HG03439 (cell line): ENCODE data around the gene NPTX1.

Experiments used
- ATAC-seq: cut with Tn5 transposase; IDR thresholded peaks from one replicate; pipeline ENCODE4 v1.9.1; 2021; ENCODE audit warnings: mild to moderate bottlenecking, moderate library complexity; ENCODE audit not compliant: unreplicated experiment

The NPTX1 gene

DNA sequence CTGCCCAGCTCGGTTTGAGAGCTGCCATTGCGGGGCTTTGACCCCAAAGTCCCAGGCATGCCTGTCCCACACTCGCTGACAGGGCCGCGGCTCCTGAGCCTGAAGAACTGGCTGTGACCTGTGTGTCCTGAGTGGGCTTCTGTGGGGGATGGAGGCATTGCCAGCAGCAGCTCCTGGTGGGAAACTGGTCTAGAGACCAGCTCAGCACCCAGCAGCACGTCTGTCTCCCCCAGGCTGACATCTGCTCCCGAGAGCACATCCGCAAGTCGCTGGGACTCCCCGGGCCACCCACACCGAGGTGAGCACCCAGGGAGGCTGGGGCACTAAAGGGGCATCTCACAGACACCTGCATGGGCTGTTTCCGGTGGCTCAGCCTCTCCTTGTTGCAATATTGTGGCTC, 48.0 kb downstream of the NPTX1 start:
- no peak for ATAC-seq

DNA sequence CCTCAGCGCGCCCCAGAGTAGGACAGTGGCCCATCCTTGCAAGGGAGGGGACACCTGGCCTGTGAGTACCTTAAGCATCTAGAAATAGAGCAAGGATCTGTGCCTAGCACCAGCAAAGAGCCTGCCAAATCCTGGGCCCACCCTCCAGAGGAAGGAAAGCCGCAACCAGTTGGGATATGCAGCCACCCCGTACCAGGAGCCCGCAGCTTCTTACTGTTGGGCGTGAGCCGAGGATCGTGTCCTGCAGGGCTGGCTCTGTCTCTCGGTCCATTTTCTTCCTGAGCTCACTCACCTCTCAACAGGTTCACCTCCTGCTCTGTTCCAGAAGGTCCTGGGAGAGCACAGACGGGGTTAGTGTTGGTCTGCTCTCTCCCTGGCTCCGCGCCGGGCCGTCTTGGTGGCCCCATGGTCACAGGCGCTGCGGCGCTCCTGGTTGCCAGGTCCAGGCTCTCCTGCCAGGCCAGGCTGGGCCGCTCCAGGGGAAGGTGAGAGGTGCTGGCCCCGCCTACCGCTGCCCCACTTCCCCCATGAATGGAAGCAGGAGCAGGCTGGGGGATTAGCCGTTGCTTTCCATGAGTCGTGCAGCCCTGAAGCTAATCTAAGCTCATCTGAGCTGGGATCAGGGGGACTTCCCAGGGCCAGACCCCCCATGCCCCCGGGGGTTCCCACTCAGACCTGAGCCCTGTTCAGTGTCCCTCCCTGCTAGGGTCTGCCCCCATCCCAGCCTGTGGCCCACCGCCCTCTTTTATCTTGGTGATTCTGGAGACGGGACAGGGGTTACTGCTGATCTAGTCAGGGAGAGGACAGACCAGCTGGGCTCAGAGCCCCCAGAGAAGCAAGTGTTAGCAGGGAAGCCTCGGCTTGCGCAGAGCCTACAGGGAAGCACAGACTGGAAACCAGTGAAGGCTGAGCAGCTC, 48.8 kb downstream of the NPTX1 start:
- no peak for ATAC-seq

DNA sequence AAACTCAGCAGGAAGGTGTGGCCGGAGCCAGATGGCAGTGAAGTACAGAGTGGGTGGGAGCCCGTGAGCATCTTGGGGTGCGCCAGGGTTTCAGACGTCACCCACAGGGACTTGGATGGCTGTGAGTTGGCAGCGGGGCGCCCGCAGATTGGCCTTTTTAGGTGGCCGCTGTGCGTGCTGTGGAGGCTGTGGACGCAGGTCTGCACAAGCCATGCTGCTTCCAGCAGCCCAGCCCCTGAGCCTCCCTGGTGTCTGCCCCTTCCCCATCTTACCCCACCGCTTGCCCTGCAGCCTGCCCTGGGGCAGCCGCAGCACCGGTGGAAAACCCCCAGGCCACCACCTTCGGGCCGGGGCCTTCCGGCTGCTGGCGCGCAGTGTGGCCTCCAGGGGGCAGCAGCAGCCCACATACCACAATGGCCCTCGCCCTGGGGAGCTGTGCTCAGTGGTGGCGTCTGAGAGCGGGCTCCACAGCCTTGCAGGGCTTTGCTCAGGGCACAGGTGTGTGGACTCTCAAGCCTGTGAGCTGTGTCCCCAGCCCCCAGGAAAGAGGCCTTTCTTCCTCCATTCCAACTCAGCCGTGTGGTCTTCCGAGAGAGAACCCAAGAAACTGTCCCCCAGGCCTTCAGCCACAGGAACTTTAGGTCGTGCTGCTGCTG, 49.6 kb downstream of the NPTX1 start:
- ATAC-seq: no peak

DNA sequence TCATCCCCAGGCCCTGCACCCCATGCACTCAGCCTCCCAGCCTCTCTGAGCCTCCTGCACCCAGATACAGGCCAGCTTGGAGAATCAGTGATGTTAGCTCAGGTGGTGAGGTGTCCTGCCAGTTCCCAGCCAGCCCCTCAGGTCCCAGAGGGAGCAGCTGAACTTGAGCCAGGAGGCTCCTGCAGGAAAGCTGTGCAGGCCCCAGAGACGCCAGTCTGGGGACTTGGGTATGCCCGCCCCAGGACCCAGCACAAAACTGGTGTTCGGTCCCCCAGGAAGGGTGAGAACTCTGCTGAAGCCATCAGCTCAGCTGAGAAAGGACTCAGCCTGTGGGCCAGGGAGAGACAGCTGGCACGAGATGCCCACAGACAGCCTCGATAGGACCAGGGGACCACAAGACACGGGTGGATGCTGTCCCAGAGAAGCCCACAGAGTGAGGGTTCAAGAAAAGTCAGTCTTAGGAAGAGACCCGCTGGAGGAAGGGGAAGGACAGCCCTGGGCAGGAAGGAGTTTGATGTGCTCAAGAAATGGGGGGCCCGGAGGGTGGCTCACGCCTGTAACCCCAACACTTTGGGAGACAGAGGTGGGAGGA, 50.5 kb downstream of the NPTX1 start:
- no peak for ATAC-seq

DNA sequence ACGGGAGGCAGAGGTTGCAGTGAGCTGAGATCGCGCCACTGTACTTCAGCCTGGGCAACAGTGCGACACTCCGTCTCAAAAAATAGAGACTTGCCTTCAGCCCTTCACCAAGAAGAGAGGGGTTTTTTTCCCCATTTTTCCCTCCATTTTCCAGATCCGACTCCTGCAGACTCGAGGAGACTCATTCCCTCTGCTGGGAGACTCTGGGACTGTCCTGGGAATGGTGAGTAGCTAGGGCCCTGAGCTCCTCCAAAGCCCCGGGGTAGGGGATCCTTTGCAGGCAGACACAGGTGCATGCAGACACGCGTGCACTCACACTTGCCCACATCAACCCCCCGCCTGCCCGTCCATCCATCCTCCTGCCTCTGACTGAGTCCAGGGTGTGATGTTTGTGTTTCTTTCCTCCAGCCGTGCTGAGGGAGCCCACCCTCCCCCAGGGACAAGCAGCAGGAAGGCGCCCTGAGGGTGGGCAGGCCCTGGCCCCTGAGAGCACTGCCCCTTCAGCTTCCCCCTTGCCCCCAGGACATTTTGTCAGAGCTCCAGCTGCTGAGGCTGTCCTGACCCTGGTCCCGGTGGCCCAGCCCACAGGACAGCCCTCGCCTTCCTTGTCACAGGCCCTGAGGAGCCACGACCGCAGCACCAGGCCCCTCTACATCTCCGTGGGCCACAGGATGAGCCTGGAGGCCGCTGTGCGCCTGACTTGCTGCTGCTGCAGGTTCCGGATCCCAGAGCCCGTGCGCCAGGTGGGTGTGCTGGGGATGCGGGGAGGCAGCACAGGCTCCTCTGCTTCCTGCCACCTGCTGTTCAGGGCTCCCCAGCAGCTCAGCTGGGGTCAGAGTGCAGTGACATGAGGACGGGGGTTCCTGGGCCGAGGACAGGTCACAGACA, 51.3 kb downstream of the NPTX1 start:
- ATAC-seq: no peak

DNA sequence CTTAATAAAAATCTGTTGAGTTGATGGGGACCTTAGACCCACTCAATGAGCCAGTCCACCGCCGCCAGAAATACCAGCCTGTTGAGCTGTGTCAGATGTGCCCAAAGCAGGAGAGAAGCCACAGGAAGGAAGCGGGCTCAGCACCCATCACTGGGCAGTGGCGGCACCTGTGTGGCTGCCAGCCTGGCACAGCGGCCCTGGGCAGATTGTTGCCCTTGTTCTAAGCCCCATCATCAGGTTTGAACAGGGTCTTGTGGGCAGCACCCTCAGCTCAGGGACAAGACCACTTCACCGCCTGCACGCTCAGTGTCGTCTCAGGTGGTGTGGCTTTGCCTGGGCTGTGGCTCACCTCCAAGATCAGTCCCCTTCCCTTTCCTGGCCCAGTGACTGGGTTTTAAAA, 52.1 kb downstream of the NPTX1 start:
- ATAC-seq: no peak

DNA sequence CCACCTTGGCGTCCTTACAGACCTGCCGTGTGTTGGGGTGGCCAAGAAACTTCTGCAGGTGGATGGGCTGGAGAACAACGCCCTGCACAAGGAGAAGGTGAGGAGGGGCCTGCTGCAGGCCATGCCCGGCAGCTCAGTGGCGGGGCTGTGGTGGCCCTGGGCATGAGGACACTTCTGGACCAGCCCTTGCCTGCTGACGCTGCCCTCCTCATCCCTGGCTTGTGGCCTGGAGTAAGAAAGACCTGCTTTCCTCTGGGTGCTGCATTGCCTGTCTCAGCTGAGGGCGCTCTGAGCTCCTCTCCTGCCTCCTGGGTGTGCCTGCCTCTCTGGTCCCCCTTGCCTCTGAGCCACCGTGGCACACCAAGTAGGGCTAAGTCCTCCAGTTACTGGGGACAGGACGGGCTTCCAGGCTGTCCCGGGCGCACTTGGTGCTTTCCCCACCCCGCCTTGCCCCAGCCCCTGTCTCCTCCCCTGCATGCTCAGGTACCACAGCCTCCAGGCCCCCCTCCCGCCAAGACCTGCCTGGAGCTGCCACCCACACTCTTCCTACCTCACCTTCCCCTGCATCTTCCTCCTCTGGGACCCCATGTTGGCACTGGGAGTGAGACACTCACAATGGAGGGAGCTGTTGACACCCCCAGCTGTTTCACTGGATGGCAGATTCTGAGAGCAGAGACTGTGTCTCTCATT, 52.7 kb downstream of the NPTX1 start:
- no peak for ATAC-seq

DNA sequence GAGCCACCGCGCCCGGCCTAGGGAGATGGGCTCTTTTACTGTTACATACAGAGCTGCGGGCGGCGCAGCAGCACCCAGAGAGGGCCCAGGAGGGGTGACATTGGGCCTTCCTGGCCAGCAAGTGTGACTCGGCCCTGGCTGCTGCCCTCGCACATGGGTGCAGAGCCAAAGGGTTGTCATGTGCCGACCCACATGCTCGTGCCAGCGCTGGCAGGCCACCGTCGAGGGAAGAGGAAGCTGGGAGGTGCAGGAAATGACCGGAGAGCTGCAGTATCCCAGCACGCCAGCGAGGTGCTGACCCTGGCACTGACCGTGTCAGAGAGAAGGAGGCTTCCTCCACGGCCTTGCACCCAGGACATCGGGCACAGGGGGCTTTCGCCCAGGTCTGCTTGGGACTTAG, 53.4 kb downstream of the NPTX1 start:
- no peak for ATAC-seq

DNA sequence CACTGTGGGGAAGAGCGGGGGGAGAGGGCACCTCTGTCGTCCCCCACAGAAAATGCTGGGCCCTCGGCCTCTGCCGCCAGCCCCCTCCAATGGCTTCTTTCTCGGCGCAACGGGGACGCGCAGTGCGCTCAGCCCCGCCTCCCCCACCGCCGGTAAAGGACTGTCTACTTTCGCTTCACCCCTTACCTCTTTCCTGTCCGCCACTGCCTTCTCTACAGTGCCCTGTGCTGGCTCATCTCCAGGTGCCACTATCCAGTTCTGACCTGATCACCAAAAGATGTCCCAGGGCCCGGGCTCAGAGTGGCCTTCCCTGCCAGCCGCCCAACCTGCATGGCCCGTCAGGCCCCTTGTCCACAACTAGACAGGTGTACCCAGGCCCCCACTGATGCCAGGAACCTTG, 54.1 kb downstream of the NPTX1 start:
- no peak for ATAC-seq

DNA sequence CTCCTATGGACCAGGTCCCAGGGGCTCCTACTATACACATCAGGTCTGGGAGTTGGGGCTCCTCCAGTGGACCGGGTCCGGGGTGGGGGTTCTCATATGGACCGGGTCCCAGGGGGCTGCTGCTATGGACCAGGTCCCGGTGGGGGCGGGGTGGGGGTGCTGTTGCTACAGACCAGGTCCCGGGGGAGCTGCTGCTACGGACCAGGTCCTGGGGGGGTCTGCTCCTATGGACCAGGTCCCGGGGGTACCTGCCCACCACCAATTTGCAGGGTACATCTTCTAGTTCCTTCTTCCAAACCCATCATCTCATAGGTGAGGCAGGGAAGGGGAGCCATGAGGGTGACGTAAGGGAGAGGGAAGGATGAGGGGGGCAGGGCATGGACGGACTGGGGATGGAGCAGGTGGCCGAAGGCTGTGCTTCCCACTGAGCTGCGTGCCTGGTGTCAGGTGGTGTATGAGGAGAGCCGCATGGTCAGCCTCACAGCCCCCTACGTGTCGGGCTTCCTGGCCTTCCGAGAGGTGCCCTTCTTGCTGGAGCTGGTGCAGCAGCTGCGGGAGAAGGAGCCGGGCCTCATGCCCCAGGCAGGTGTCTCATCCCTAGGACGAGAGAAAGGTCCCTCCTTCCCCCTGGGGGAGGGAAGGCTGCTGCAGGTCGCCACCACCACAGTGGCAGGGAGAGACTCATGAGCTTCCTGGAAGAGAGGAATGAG, 54.9 kb downstream of the NPTX1 start:
- ATAC-seq: no peak

DNA sequence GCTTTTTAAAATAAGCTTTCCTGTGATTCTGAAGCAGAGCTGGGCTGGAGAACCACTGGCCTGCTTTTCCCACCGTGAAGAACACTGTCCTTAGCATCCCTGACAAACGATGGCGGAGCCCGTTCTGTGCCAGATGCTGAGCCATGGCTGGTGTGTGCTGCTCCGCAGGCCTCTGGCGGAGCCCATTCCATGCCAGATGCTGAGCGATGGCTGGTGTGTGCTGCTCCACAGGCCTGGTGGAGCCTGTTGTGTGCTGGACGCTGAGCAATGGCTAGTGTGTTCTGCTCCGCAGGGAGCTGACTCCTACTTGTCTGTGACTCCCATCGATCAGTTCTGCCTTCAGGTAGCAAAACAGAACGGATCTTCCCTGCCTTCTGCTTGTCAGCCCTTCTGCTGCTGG, 57.2 kb downstream of the NPTX1 start:
- no peak for ATAC-seq

DNA sequence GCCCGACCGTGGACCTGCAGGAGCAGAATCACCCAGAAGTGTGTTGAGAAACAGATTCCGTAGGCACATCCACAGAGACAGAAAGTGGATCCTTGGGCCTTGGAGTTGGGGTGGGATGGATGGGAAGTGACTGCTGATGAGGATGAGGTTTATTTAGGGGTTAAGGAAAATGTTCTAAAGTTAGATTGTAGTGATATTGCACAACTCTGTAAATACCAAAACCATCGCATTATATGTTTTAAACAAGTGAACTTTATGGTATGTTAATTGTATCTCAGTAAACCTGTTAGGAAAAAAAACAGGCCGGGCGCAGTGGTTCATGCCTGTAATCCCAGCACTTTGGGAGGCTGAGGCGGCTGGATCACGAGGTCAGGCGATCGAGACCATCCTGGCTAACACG, 57.8 kb downstream of the NPTX1 start:
- no peak for ATAC-seq
